DND-41 (cell line): ENCODE data around the gene MARCHF3.

Experiments
- CTCF ChIP-seq: IDR thresholded peaks from 2 replicates; pipeline ENCODE4 v1.5.1; 2012; ENCODE audit warnings: borderline replicate concordance, low read length, moderate library complexity, mild to moderate bottlenecking; ENCODE audit not compliant: poor library complexity, severe bottlenecking; ENCODE audit errors: extremely low read depth
- EZH2 ChIP-seq: IDR thresholded peaks from 3 replicates; pipeline ENCODE4 v1.6.1; 2012; ENCODE audit warnings: borderline replicate concordance, low read depth, mild to moderate bottlenecking, moderate library complexity, low read length, inconsistent platforms; ENCODE audit not compliant: severe bottlenecking

- TF ChIP-seq CTCF (no peak), EZH2 (no peak)
Observed at GRCh38 chr5:126854526-126855110, 175.7 kb downstream of the MARCHF3 start.
